OCI-LY3 (cell line): Measurements from ENCODE around the gene SPATS2L.

ENCODE experiments used
- H2AFZ ChIP-seq: fragments of 200-600, 300-600 bp; shearing (Covaris generic); 2 replicates; pipeline ENCODE4 v1.6.0; 2014; ENCODE audit warnings: antibody characterized with exemption, low read depth, low read length
- H3K27ac ChIP-seq: fragments of 200-600, 300-600 bp; sonication (generic); 2 replicates; pipeline ENCODE4 v1.5.1; 2014; ENCODE audit warnings: mild to moderate bottlenecking, low read length, moderate library complexity, mixed read lengths
- H3K27me3 ChIP-seq: fragments of 200-600, 300-600 bp; sonication (generic); 2 replicates; pipeline ENCODE4 v1.6.1; 2014; ENCODE audit warnings: low read depth, low read length, mixed read lengths
- H3K36me3 ChIP-seq: fragments of 200-600, 300-600 bp; sonication (generic); replicated peaks from 2 replicates; pipeline ENCODE3; 2014; ENCODE audit warnings: low read depth, low read length, mixed read lengths
- H3K4me1 ChIP-seq: fragments of 300-600, 200-600 bp; sonication (generic); 2 replicates; pipeline ENCODE4 v1.6.1; 2014; ENCODE audit warnings: low read length, mixed read lengths
- H3K4me2 ChIP-seq: fragments of 200-600, 300-600 bp; sonication (generic); 2 replicates; pipeline ENCODE4 v1.6.1; 2014; ENCODE audit warnings: low read length, mixed read lengths
- H3K4me3 ChIP-seq: fragments of 300-600, 200-600 bp; sonication (generic); 2 replicates; pipeline ENCODE4 v1.5.1; 2014; ENCODE audit warnings: antibody characterized with exemption, mild to moderate bottlenecking, low read length, moderate library complexity
- H3K79me2 ChIP-seq: fragments of 300-600, 200-600 bp; shearing (Covaris generic); 2 replicates; pipeline ENCODE4 v1.6.1; 2014; ENCODE audit warnings: mild to moderate bottlenecking, low read length, mixed read lengths
- H3K9ac ChIP-seq: fragments of 300-600, 200-600 bp; shearing (Covaris generic); 2 replicates; pipeline ENCODE4 v1.6.0; 2014; ENCODE audit warnings: mild to moderate bottlenecking, low read length, moderate library complexity
- H3K9me3 ChIP-seq: fragments of 200-600, 300-600 bp; shearing (Covaris generic); 2 replicates; pipeline ENCODE4 v1.6.1; 2014; ENCODE audit warnings: low read length, mixed read lengths; ENCODE audit not compliant: insufficient read depth
- H4K20me1 ChIP-seq: fragments of 200-600, 300-600 bp; sonication (generic); 2 replicates; pipeline ENCODE4 v1.6.1; 2016; ENCODE audit warnings: low read length, mixed read lengths; ENCODE audit not compliant: insufficient read depth
- CTCF ChIP-seq: fragments of 200-600, 300-600 bp; sonication (generic); IDR thresholded peaks from 2 replicates; pipeline ENCODE4 v1.5.1; 2014; ENCODE audit warnings: antibody characterized with exemption, low read length, low read depth
- EZH2phosphoT487 ChIP-seq: fragments of 200-600 bp; shearing (Covaris generic); IDR thresholded peaks from 2 replicates; pipeline ENCODE4 v1.6.1; 2018; ENCODE audit warnings: antibody characterized with exemption, mixed run types, low read depth

Gene SPATS2L

GRCh38 chr2:200302940-200303727 is 3.4 kb upstream of the SPATS2L start:
- Histone ChIP-seq H3K27ac (no peak overlapping the region), H4K20me1 (no peaks in the 10 kb centered on the region), H3K36me3 (no peaks in the 10 kb centered on the region), H3K79me2 (no peaks in the 10 kb centered on the region), H3K9ac (no peak overlapping the region), H2AFZ (no peak overlapping the region), H3K4me2 (no peak overlapping the region), H3K4me1 (peaks cover 11% of the 10 kb centered on the region; the same call in 1 of the 2 replicates), H3K4me3 (no peak overlapping the region), H3K9me3 (no peaks in the 10 kb centered on the region), H3K27me3 (0 out of 2 replicates have a peak, but pooled peaks cover 5% of the 10 kb centered on the region)
- no peak for TF ChIP-seq CTCF

GRCh38 chr2:200305797-200306195 is 697 bp upstream of the SPATS2L start:
- Histone ChIP-seq H4K20me1 (no peaks in the 10 kb centered on the region), H3K4me2 (peak overlapping the region; percentile 99), H3K27ac (no peak overlapping the region), H3K4me1 (peaks cover 4% of the 10 kb centered on the region; the same call in 1 of the 2 replicates), H2AFZ (peak overlapping the region; percentile 97; the same call in 1 of the 2 replicates), H3K9me3 (no peaks in the 10 kb centered on the region), H3K27me3 (0 out of 2 replicates have a peak, but pooled peaks cover 5% of the 10 kb centered on the region), H3K4me3 (peak overlapping the region; percentile 87), H3K36me3 (no peaks in the 10 kb centered on the region), H3K79me2 (no peaks in the 10 kb centered on the region), H3K9ac (peak overlapping the region; percentile 60; the same call in 1 of the 2 replicates)
- TF ChIP-seq CTCF (no peak), EZH2phosphoT487 (no peak)

DNA sequence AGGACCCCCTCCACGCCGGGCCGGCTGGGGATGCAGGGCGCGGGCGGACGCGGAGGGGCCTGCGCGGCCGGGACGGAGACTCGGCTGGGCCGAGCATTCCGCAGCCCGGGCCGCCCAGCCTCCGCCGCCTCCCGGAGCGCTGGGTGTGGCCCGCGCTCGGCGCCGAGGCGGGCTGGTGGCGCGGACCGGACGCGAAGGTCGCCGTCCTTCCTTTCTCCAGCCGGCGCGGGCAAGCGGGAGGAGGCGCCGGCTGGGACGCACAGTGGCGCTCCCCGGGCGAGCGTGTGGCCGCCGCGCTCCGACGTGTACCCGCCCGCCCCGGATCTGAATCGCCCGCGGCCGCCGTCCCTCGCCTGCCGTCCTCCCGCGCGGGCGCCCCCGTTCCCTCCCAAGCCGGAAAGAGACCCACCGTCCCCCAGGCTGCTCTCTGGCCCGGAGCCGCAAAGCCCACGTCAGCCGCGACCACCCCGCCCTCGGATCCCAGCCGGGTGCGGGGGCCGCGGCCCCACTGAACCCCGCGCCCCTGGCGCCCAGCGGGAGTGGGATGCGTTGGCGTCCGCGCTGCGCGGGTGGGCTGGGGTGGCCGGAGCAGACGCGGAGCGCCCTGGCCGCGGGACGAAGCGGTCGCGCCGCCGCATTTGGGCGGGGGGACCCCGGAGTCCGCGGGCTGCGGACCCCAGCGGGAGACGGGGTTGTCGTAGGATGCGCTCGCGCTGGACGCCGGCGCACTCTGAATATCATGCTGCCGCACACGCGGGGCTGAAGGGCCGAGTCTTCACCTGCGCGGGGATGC is 634 bp downstream of the SPATS2L start:
- Histone ChIP-seq H3K4me2 (peak overlapping the region; percentile 57), H2AFZ (no peak overlapping the region), H3K27me3 (0 out of 2 replicates have a peak, but pooled peaks cover 5% of the 10 kb centered on the region), H3K4me1 (peaks cover 4% of the 10 kb centered on the region; the same call in 1 of the 2 replicates), H3K79me2 (no peaks in the 10 kb centered on the region), H3K27ac (no peak overlapping the region), H3K4me3 (peak overlapping the region; percentile 87), H3K36me3 (no peaks in the 10 kb centered on the region), H3K9ac (peak overlapping the region; percentile 41), H4K20me1 (no peaks in the 10 kb centered on the region), H3K9me3 (no peaks in the 10 kb centered on the region)
- no peak for TF ChIP-seq CTCF
